ENCODE data around the gene GPR139. TPM values are rescaled to one million over a fixed set of nuclear protein-coding genes. Genes with fewer than 3 reads are reported as not detected.

GPR139 gene
- total and polyA plus RNA-seq, 2 donors (not counting 1 experiment from before 2014, with no cell fraction given) = not detected

DNA sequence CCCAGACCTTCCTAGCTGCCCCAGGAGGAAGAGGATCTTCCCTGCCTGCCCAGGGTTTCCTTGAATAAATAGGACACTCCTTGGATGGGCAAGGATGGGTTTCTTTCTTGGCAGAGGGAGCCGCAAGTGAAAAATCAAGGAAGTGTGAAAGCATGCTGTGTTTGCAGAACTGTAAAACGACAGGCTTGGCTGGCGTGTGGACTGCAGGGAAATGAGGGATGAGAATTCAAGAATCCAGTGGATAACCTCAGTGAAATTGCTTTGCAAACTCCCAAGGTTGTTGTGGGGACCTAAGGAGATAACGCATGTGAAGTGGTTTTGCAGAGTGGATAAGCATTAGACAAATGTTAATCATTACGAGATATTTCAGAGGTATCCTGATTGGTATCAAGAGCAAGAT lies 20.4 kb downstream of the GPR139 start:
- no peaks in the 10 kb centered on the region for H3K9me3 ChIP-seq (ENCODE audit: control extremely low read depth in 1 of 3, control insufficient read depth in 2 of 3, insufficient read depth in 1 of 3, low read length in 2 of 3)
- Mint-ChIP-seq H3K4me3 (no peak overlapping the region), H3K27me3 (no peaks in the 10 kb centered on the region), H3K9me3 (ENCODE audit: insufficient read depth) (peaks cover 2% of the 10 kb centered on the region), H3K27ac (no peak overlapping the region), H3K4me1 (no peaks in the 10 kb centered on the region)
- H3K36me3 ChIP-seq (replicated peaks in 1 of 2; ENCODE audit: control extremely low read depth in 1 of 2, control insufficient read depth in 1 of 2, extremely low read depth in 1 of 2, insufficient read depth in 2 of 2, low read length in 1 of 2) = no peaks in the 10 kb centered on the region
- no peaks in the 10 kb centered on the region for H4K20me1 ChIP-seq (ENCODE audit: control insufficient read depth, insufficient read depth, low read length, poor library complexity, severe bottlenecking)
- ATAC-seq (ENCODE audit: low read depth) = no peak
- no peak overlapping the region for H3K9ac ChIP-seq (ENCODE audit: low read length)
- no peak overlapping the region for H3K4me3 ChIP-seq (ENCODE audit: control extremely low read depth in 1 of 5, extremely low read depth in 1 of 5, insufficient read depth in 1 of 5, low read depth in 2 of 5, low read length in 4 of 5)
- WGBS (ENCODE audit: insufficient coverage) = 29% methylated on average over 3 of the region's 5 CpGs
- no peak for DNase-seq
- H3K4me1 ChIP-seq (ENCODE audit: control insufficient read depth in 2 of 2, insufficient read depth in 2 of 2, low read length in 2 of 2) = no peaks in the 10 kb centered on the region
- H3K4me2 ChIP-seq (replicated peaks; ENCODE audit: low read depth, low read length, poor library complexity, severe bottlenecking) = no peak overlapping the region
- POLR2A ChIA-PET = no interaction called here
- no peak overlapping the region for H2AFZ ChIP-seq (ENCODE audit: insufficient read depth, low read depth, low read length, poor library complexity, severe bottlenecking)
- CTCF ChIA-PET = no interaction called here
- intact Hi-C loops (cut with micrococcal nuclease) = no loop called here
- H3K79me2 ChIP-seq (ENCODE audit: control insufficient read depth, insufficient read depth, low read length) = no peaks in the 10 kb centered on the region
- H3K27ac ChIP-seq (ENCODE audit: low read length in 2 of 2) = no peak overlapping the region
- TF ChIP-seq, protein P1, sequence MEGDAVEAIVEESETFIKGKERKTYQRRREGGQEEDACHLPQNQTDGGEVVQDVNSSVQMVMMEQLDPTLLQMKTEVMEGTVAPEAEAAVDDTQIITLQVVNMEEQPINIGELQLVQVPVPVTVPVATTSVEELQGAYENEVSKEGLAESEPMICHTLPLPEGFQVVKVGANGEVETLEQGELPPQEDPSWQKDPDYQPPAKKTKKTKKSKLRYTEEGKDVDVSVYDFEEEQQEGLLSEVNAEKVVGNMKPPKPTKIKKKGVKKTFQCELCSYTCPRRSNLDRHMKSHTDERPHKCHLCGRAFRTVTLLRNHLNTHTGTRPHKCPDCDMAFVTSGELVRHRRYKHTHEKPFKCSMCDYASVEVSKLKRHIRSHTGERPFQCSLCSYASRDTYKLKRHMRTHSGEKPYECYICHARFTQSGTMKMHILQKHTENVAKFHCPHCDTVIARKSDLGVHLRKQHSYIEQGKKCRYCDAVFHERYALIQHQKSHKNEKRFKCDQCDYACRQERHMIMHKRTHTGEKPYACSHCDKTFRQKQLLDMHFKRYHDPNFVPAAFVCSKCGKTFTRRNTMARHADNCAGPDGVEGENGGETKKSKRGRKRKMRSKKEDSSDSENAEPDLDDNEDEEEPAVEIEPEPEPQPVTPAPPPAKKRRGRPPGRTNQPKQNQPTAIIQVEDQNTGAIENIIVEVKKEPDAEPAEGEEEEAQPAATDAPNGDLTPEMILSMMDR (IDR thresholded peaks at IDR 0.05) = no peak
- no peak for TF ChIP-seq EZH2 (IDR thresholded peaks at IDR 0.05; ENCODE audit: borderline replicate concordance, insufficient read depth, low read depth, low read length, poor library complexity, severe bottlenecking)
- H3K27me3 ChIP-seq (replicated peaks in 1 of 4; ENCODE audit: control extremely low read depth in 1 of 4, control insufficient read depth in 3 of 4, insufficient read depth in 4 of 4, low read length in 3 of 4) = no peaks in the 10 kb centered on the region

DNA sequence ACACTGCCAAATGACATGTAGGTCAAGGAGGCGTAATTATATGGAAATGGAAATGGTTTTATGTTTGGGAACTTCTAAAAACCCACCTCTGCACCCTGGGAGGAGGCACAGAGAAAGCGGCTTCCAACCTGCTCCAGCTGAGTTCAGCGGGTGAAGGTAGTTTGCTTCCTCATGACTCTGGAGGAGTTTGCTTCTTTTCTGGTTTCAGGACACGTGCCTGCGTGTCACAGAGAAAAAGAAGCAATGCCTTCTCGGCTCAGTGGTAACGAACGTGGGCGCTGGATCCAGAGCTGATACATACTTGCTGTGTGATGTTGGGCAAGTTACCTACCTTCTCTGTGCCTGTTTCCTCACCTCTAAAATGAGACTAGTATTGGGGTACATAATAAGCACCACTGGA lies 22.1 kb downstream of the GPR139 start:
- Histone ChIP-seq H3K4me1 (ENCODE audit: control insufficient read depth in 2 of 2, insufficient read depth in 2 of 2, low read length in 2 of 2) (no peaks in the 10 kb centered on the region), H3K27ac (ENCODE audit: low read length in 2 of 2) (no peak overlapping the region), H2AFZ (ENCODE audit: insufficient read depth, low read depth, low read length, poor library complexity, severe bottlenecking) (no peak overlapping the region), H3K4me2 (replicated peaks; ENCODE audit: low read depth, low read length, poor library complexity, severe bottlenecking) (no peak overlapping the region), H3K9me3 (ENCODE audit: control extremely low read depth in 1 of 3, control insufficient read depth in 2 of 3, insufficient read depth in 1 of 3, low read length in 2 of 3) (no peaks in the 10 kb centered on the region), H3K79me2 (ENCODE audit: control insufficient read depth, insufficient read depth, low read length) (no peaks in the 10 kb centered on the region), H3K27me3 (replicated peaks in 1 of 4; ENCODE audit: control extremely low read depth in 1 of 4, control insufficient read depth in 3 of 4, insufficient read depth in 4 of 4, low read length in 3 of 4) (no peaks in the 10 kb centered on the region), H3K9ac (ENCODE audit: low read length) (no peak overlapping the region), H3K4me3 (ENCODE audit: control extremely low read depth in 1 of 5, extremely low read depth in 1 of 5, insufficient read depth in 1 of 5, low read depth in 2 of 5, low read length in 4 of 5) (no peak overlapping the region), H4K20me1 (ENCODE audit: control insufficient read depth, insufficient read depth, low read length, poor library complexity, severe bottlenecking) (no peaks in the 10 kb centered on the region), H3K36me3 (replicated peaks in 1 of 2; ENCODE audit: control extremely low read depth in 1 of 2, control insufficient read depth in 1 of 2, extremely low read depth in 1 of 2, insufficient read depth in 2 of 2, low read length in 1 of 2) (no peaks in the 10 kb centered on the region)
- intact Hi-C loops (cut with micrococcal nuclease) = no loop called here
- Mint-ChIP-seq H3K27me3 (no peaks in the 10 kb centered on the region), H3K4me1 (no peaks in the 10 kb centered on the region), H3K27ac (no peak overlapping the region), H3K4me3 (no peak overlapping the region), H3K9me3 (ENCODE audit: insufficient read depth) (peaks cover 1% of the 10 kb centered on the region)
- no peak for ATAC-seq (ENCODE audit: low read depth)
- no peak for TF ChIP-seq EZH2 (IDR thresholded peaks at IDR 0.05; ENCODE audit: borderline replicate concordance, insufficient read depth, low read depth, low read length, poor library complexity, severe bottlenecking)
- TF ChIP-seq, protein P1 (IDR thresholded peaks at IDR 0.05) = no peak
- 97% methylated on average over 7 of the region's 9 CpGs for WGBS (ENCODE audit: insufficient coverage)
- CTCF ChIA-PET = no interaction called here
- POLR2A ChIA-PET = no interaction called here
- no peak for DNase-seq

Data from B cell (primary cell).